ENCODE measurements around the gene TET2. TPM values are rescaled to one million over a fixed set of nuclear protein-coding genes. Genes with fewer than 3 reads are reported as not detected.

TET2 gene
- total and polyA plus RNA-seq, 2 donors from 2014 or later, result 1.8 to 31.5 TPM

- Histone ChIP-seq H3K9ac (ENCODE audit: low read length in 3 of 3) (no peak overlapping the region), H3K27me3 (ENCODE audit: control insufficient read depth, insufficient read depth, low read length) (no peaks in the 10 kb centered on the region), H3K27ac (ENCODE audit: low read depth in 2 of 2, low read length in 2 of 2) (no peak overlapping the region), H3K36me3 (ENCODE audit: control insufficient read depth in 2 of 3, insufficient read depth in 3 of 3, low read length in 3 of 3) (no peaks in the 10 kb centered on the region), H3K4me1 (ENCODE audit: control insufficient read depth in 2 of 3, insufficient read depth in 2 of 3, low read depth in 1 of 3, low read length in 3 of 3) (peaks cover 0 to 11% (median 0%) of the 10 kb centered on the region in 3 donors), H3K4me3 (ENCODE audit: low read length in 3 of 3) (no peak overlapping the region), H3K9me3 (ENCODE audit: control insufficient read depth in 2 of 3, insufficient read depth in 1 of 3, low read length in 3 of 3) (no peaks in the 10 kb centered on the region)
- DNase-seq (no peak), FAIRE-seq (no peak)
- intact Hi-C loops (cut with DNase I), result no loop called here
- no peak for TF ChIP-seq CTCF (IDR thresholded peaks at IDR 0.05; ENCODE audit: borderline replicate concordance, extremely low read depth, insufficient read depth)
These were observed 7.1 kb downstream of the TET2 start for GRCh38 chr4:105153749-105154148.

GRCh38 chr4:105154576-105154975 is 7.9 kb downstream of the TET2 start:
- TF ChIP-seq CTCF (IDR thresholded peaks at IDR 0.05; ENCODE audit: borderline replicate concordance, extremely low read depth, insufficient read depth), result no peak
- DNase-seq, result no peak
- no peak for FAIRE-seq
- no peak overlapping the region for H3K27ac ChIP-seq (ENCODE audit: low read depth in 2 of 2, low read length in 2 of 2)
- H3K9me3 ChIP-seq (ENCODE audit: control insufficient read depth in 2 of 3, insufficient read depth in 1 of 3, low read length in 3 of 3), result no peaks in the 10 kb centered on the region
- H3K4me3 ChIP-seq (ENCODE audit: low read length in 3 of 3), result no peak overlapping the region
- intact Hi-C loops (cut with DNase I), result no loop called here
- H3K36me3 ChIP-seq (ENCODE audit: control insufficient read depth in 2 of 3, insufficient read depth in 3 of 3, low read length in 3 of 3), result no peaks in the 10 kb centered on the region
- no peaks in the 10 kb centered on the region for H3K27me3 ChIP-seq (ENCODE audit: control insufficient read depth, insufficient read depth, low read length)
- no peak overlapping the region for H3K9ac ChIP-seq (ENCODE audit: low read length in 3 of 3)
- peaks cover 0 to 10% (median 0%) of the 10 kb centered on the region in 3 donors for H3K4me1 ChIP-seq (ENCODE audit: control insufficient read depth in 2 of 3, insufficient read depth in 2 of 3, low read depth in 1 of 3, low read length in 3 of 3)

- Histone ChIP-seq H3K27ac (ENCODE audit: low read depth in 2 of 2, low read length in 2 of 2) (no peak overlapping the region), H3K9me3 (ENCODE audit: control insufficient read depth in 2 of 3, insufficient read depth in 1 of 3, low read length in 3 of 3) (no peaks in the 10 kb centered on the region), H3K36me3 (ENCODE audit: control insufficient read depth in 2 of 3, insufficient read depth in 3 of 3, low read length in 3 of 3) (no peaks in the 10 kb centered on the region), H3K9ac (ENCODE audit: low read length in 3 of 3) (no peak overlapping the region), H3K27me3 (ENCODE audit: control insufficient read depth, insufficient read depth, low read length) (no peaks in the 10 kb centered on the region), H3K4me3 (ENCODE audit: low read length in 3 of 3) (no peak overlapping the region), H3K4me1 (ENCODE audit: control insufficient read depth in 2 of 3, insufficient read depth in 2 of 3, low read depth in 1 of 3, low read length in 3 of 3) (peaks cover 0 to 6% (median 0%) of the 10 kb centered on the region in 3 donors)
- no peak for TF ChIP-seq CTCF (IDR thresholded peaks at IDR 0.05; ENCODE audit: borderline replicate concordance, extremely low read depth, insufficient read depth)
- intact Hi-C loops (cut with DNase I), result no loop called here
- DNase-seq (no peak), FAIRE-seq (no peak)
These were observed 8.8 kb downstream of the TET2 start for GRCh38 chr4:105155426-105155825.

- Histone ChIP-seq H3K4me3 (ENCODE audit: low read length in 3 of 3) (peak overlapping the region in 2 of 3 donors; percentile 28 to 51), H3K27me3 (ENCODE audit: control insufficient read depth, insufficient read depth, low read length) (no peaks in the 10 kb centered on the region), H3K27ac (ENCODE audit: low read depth in 2 of 2, low read length in 2 of 2) (no peak overlapping the region), H3K9me3 (ENCODE audit: control insufficient read depth in 2 of 3, insufficient read depth in 1 of 3, low read length in 3 of 3) (no peaks in the 10 kb centered on the region), H3K9ac (ENCODE audit: low read length in 3 of 3) (no peak overlapping the region), H3K4me1 (ENCODE audit: control insufficient read depth in 2 of 3, insufficient read depth in 2 of 3, low read depth in 1 of 3, low read length in 3 of 3) (peaks cover 0 to 9% (median 0%) of the 10 kb centered on the region in 3 donors), H3K36me3 (ENCODE audit: control insufficient read depth in 2 of 3, insufficient read depth in 3 of 3, low read length in 3 of 3) (no peaks in the 10 kb centered on the region)
- peak in 2 of 5 donors; percentile 38 to 51 for DNase-seq
- FAIRE-seq, result no peak
- TF ChIP-seq CTCF (IDR thresholded peaks at IDR 0.05; ENCODE audit: borderline replicate concordance, extremely low read depth, insufficient read depth), result no peak
- intact Hi-C loops (cut with DNase I), result no loop called here
These were observed 12.2 kb downstream of the TET2 start for GRCh38 chr4:105158837-105159236.
